Stomach smooth muscle (tissue), 2 donors: ENCODE data around the gene PDE11A.
"Not testable (repeated sequence)": the region's sequence is repeated elsewhere in the genome, so short reads cannot be mapped to it uniquely, and the experiment has no call there.

ENCODE experiments used
- H3K27ac ChIP-seq: one replicate; pipeline ENCODE4 v1.7.0; 2013; ENCODE audit warnings: mild to moderate bottlenecking, low read length, inconsistent platforms
- H3K27me3 ChIP-seq, 2 donors: one replicate each; pipeline ENCODE4 v1.7.0; 2013; ENCODE audit warnings: low read length in 2 of 2; ENCODE audit not compliant: insufficient read depth in 2 of 2, control insufficient read depth in 1 of 2
- H3K36me3 ChIP-seq, 2 donors: one replicate each; pipeline ENCODE4 v1.7.0; 2013; ENCODE audit warnings: low read length in 2 of 2; ENCODE audit not compliant: control insufficient read depth in 2 of 2, insufficient read depth in 2 of 2
- H3K4me1 ChIP-seq: one replicate; pipeline ENCODE4 v1.7.0; 2013; ENCODE audit warnings: low read length; ENCODE audit not compliant: control insufficient read depth, insufficient read depth
- H3K4me3 ChIP-seq, 2 donors: one replicate each; pipeline ENCODE4 v1.7.0; 2013; ENCODE audit warnings: low read length in 2 of 2
- H3K9ac ChIP-seq, 2 donors: one replicate each; pipeline ENCODE4 v1.7.0; 2013; ENCODE audit warnings: low read length in 2 of 2, mild to moderate bottlenecking in 1 of 2
- H3K9me3 ChIP-seq, 2 donors: one replicate each; pipeline ENCODE4 v1.7.0; 2013; ENCODE audit warnings: low read length in 2 of 2; ENCODE audit not compliant: control insufficient read depth in 2 of 2
- donor health status: healthy.
- donor health status: Pancreatic carcinoma.

PDE11A gene

DNA sequence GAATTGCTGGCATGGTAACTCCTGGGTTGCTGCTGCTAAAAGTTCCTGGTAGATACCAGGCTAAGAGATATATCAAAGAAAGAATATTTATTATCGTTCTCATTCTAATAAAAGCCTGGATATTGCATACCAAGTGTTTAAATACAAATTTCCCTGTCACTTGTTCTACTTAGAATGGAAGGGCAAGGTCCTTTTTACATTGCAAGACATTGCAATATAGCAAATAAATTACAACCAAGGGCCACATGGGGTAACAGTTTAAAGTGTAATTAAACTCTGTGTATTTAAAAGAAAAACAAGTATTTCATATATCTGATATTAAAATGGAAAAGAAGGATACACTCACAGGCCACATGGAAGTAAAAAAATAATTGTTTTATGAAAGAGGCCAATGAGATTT is 16.2 kb downstream of the PDE11A start:
- no peaks in the 10 kb centered on the region for H3K36me3 ChIP-seq
- H3K4me1 ChIP-seq = no peaks in the 10 kb centered on the region
- no peak overlapping the region for H3K4me3 ChIP-seq
- no peak overlapping the region for H3K27ac ChIP-seq
- H3K9ac ChIP-seq = no peak overlapping the region
- no peaks in the 10 kb centered on the region for H3K27me3 ChIP-seq
- H3K9me3 ChIP-seq = no peaks in the 10 kb centered on the region

DNA sequence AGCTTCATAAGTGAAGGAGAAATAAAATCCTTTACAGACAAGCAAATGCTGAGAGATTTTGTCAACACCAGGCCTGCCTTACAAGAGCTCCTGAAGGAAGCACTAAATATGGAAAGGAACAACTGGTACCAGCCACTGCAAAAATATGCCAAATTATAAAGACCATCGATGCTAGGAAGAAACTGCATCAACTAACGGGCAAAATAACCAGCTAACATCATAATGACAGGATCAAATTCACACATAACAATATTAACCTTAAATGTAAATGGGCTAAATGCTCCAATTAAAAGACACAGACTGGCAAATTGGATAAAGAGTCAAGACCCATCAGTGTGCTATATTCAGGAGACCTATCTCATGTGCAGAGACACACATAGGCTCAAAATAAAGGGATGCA is 21.3 kb downstream of the PDE11A start:
- not testable (repeated sequence) for H3K4me1 ChIP-seq, H3K9ac ChIP-seq, H3K36me3 ChIP-seq, H3K27me3 ChIP-seq, H3K27ac ChIP-seq, H3K4me3 ChIP-seq, H3K9me3 ChIP-seq

DNA sequence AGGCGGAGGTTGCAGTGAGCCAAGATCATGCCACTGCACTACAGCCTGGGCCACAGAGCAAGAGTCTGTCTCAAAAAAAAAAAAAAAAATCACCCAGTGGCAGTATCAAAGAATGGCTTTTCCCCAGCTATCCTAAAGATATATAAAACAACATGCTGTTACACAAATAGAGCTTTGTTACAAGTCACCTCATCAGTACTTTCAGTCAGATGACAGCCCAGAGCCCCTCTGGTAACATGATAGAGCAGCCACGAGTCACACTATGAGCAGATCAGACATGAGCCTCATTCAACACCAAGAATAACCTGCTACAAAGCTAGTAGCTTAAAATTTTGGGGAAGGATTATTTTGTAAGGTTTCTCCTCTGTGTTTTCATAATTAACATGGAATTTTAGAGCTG is 25.2 kb downstream of the PDE11A start:
- Histone ChIP-seq H3K36me3 (no peaks in the 10 kb centered on the region), H3K27ac (no peak overlapping the region), H3K4me1 (no peaks in the 10 kb centered on the region), H3K4me3 (no peak overlapping the region), H3K27me3 (no peaks in the 10 kb centered on the region), H3K9me3 (no peaks in the 10 kb centered on the region), H3K9ac (no peak overlapping the region)

DNA sequence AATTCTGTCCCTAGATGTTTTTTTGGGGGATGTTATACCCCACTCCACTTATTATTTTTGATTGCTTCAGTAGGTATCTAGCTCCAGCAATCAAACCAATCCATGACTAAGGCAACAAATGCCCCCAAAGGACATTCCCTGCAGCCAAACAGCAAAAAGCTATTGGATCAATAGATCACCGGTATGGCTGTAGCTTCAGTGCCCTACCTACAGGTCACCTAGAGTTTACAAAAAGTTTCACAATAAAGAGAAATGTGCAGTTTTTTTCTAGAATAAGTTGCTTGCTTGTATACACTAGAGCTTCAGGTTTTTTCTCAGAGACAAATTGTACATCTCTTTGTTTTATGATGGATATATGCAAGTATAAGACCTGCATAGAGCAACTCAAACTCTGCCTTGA is 27.7 kb downstream of the PDE11A start:
- Histone ChIP-seq H3K36me3 (no peaks in the 10 kb centered on the region), H3K9ac (no peak overlapping the region), H3K4me3 (no peak overlapping the region), H3K9me3 (no peaks in the 10 kb centered on the region), H3K4me1 (no peaks in the 10 kb centered on the region), H3K27me3 (no peaks in the 10 kb centered on the region), H3K27ac (no peak overlapping the region)

DNA sequence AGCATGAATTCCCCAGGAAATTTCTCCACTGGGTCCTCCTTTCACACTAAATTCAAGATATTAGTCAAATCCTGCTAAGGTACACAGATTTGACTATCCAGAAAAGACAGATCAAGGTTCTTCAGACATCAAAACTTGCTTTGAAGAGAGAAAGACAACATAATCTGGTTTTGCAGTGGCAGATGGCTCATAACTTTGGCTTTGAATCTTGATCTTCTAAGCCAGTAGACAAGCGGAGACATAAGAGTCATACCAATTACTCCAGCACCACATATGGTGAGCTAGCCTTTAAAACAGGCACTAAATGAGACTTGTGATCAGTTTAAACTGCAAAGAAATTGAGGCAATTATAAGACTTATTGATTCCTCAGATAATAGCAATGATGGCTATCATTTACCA is 29.3 kb downstream of the PDE11A start:
- H3K36me3 ChIP-seq = no peaks in the 10 kb centered on the region
- no peak overlapping the region for H3K9ac ChIP-seq
- H3K9me3 ChIP-seq = no peaks in the 10 kb centered on the region
- H3K27ac ChIP-seq = no peak overlapping the region
- H3K4me3 ChIP-seq = no peak overlapping the region
- H3K4me1 ChIP-seq = no peaks in the 10 kb centered on the region
- no peaks in the 10 kb centered on the region for H3K27me3 ChIP-seq

DNA sequence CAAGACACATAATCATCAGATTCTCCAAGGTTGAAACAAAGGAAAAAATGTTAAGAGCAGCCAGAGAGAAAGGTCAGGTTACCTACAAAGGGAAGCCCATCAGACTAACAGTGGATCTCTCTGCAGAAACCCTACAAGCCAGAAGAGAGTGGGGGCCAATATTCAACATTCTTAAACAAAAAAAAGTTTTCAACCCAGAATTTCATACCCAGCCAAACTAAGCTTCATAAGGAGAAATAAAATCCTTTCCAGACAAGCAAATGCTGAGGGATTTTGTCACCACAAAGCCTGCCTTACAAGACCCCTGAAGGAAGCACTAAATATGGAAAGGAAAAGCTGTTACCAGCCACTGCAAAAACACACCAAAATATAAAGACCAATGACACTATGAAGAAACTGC is 39.0 kb downstream of the PDE11A start:
- H3K27ac ChIP-seq, H3K27me3 ChIP-seq, H3K9me3 ChIP-seq, H3K4me3 ChIP-seq, H3K36me3 ChIP-seq, H3K4me1 ChIP-seq, H3K9ac ChIP-seq: not testable (repeated sequence)

DNA sequence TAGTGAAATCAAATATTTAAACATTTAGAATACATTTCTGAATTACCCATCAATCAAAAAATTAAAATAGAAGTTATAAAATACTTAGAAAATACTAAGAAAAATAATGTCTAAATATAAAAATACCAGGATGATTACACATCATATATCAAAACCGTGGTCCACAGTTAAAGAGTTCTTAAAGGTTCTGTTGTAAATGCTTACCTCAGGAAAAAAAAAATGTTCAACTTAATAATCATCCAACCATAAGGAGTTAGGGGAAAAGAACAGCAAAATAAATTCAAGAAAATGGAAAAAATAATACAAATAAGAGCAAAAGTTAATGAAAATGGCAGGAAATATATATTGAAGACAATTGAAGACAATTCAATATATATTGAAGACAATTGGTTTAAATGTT is 43.2 kb downstream of the PDE11A start:
- Histone ChIP-seq H3K36me3 (no peaks in the 10 kb centered on the region), H3K9ac (no peak overlapping the region), H3K27ac (no peak overlapping the region), H3K27me3 (no peaks in the 10 kb centered on the region), H3K4me1 (no peaks in the 10 kb centered on the region), H3K9me3 (no peaks in the 10 kb centered on the region), H3K4me3 (no peak overlapping the region)

DNA sequence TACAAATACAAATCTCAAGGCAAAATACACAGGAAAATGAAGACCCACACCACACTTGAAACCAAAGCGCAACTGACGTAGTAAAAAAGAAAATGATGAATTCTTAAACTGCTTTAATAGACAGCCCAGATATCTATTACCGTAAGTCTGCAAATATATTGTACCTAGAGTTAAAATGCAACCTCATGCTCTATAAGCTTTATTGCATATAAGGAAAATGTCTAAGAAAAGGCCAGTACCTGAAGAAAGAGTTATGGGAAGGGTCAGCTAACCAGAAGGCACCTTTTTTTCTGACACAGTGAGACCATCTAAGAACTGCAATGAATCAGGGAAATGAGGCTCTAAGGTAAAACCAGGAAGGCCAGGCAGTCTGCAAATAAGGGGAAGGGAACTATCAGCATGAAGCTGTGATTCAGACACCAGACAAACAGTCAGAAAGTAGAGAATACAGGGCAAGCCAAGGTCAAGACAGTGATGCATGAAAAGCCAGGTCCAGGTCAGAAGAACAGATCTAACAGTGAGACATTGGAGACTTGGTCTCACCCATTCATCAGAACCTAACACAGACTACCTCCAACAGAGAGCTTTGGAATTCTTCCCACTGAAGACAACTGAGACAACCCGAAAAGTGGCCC is 46.9 kb downstream of the PDE11A start:
- Histone ChIP-seq H3K36me3 (no peaks in the 10 kb centered on the region), H3K27me3 (no peaks in the 10 kb centered on the region), H3K9me3 (no peaks in the 10 kb centered on the region), H3K4me3 (no peak overlapping the region), H3K9ac (no peak overlapping the region), H3K4me1 (no peaks in the 10 kb centered on the region), H3K27ac (no peak overlapping the region)

DNA sequence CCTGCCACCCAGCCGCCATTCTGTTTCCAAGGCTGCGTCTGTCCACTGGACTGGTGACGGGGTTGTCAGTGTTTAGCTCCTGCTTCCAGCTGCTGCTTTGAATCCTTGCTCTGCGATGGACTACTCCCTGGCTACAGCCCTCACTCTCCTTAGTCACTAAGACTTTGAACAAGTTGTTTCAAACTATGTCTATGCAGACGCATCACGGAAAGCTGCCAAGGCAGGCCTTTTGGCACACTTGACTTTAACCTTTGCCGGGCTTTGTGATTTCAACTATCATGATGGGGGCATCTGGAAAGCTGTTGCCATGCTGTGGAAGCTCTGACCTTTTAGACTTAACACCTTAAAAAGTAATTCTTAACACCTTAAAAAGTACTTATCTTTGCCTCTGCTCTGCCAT is 54.4 kb downstream of the PDE11A start:
- no peak overlapping the region for H3K27ac ChIP-seq
- H3K4me1 ChIP-seq = no peaks in the 10 kb centered on the region
- H3K27me3 ChIP-seq = no peaks in the 10 kb centered on the region
- H3K4me3 ChIP-seq = no peak overlapping the region
- H3K9ac ChIP-seq = no peak overlapping the region
- H3K36me3 ChIP-seq = no peaks in the 10 kb centered on the region
- H3K9me3 ChIP-seq = no peaks in the 10 kb centered on the region

DNA sequence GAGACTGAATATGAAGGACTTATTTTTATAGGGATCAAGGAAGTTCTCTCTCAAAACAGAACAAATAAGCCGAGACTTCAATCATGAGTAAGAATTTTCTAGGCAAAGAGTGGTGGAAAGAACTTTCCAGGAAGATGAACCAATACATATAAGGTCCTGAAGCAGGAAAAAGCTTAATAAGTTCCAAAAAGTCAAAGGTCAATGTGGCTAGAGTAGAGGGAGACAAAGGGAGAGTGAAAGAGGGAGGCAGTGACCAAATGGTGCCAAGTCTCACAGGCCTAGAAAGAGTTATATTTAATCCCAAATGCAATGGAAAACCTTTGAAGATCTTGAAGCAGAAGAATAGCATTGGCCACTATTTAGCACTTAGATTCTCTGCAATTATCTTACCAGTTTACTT is 56.0 kb downstream of the PDE11A start:
- no peaks in the 10 kb centered on the region for H3K27me3 ChIP-seq
- H3K4me1 ChIP-seq = no peaks in the 10 kb centered on the region
- no peaks in the 10 kb centered on the region for H3K9me3 ChIP-seq
- H3K4me3 ChIP-seq = no peak overlapping the region
- no peak overlapping the region for H3K9ac ChIP-seq
- H3K27ac ChIP-seq = no peak overlapping the region
- H3K36me3 ChIP-seq = no peaks in the 10 kb centered on the region

DNA sequence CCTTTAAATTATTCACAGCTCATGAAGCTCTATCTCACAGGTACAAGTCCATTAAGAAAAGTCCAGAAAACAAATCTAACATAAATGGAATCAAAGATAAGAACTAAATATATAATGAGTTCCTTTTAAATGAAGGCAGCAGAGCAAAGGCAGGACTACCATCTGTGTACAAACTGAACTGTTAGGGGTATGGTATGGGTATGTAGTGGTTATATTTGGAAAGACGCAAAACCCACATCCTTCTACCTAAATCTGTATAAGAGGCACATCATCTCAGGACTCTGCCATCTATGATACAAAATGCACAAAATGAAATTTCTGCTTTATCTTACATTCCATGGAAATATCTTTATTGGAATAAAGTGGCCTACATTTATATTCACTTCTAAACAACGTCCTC is 59.9 kb downstream of the PDE11A start:
- no peaks in the 10 kb centered on the region for H3K27me3 ChIP-seq

More for the DNA sequence above, 59.9 kb downstream of the PDE11A start:
- Histone ChIP-seq H3K9me3 (no peaks in the 10 kb centered on the region), H3K9ac (no peak overlapping the region), H3K4me1 (no peaks in the 10 kb centered on the region), H3K4me3 (no peak overlapping the region), H3K27ac (no peak overlapping the region), H3K36me3 (no peaks in the 10 kb centered on the region)
